HFF-Myc (cell line): Measurements from ENCODE around the gene NEGR1.

Source experiments
- DNase-seq: peaks from one replicate; pipeline ENCODE4 v3.0.0-alpha.2; 2011; ENCODE audit warnings: low read depth; ENCODE audit errors: extremely low read depth
- H3K4me3 ChIP-seq: replicated peaks from 2 replicates; pipeline ENCODE4 v1.5.1; 2011; ENCODE audit warnings: low read depth, mild to moderate bottlenecking, control low read depth, low read length
- TF ChIP-seq, protein P1 (sequence below): IDR thresholded peaks from 2 replicates; pipeline ENCODE4 v1.5.1; 2012; ENCODE audit warnings: mild to moderate bottlenecking, low read depth, low read length, control low read depth; ENCODE audit errors: missing control alignments

The NEGR1 gene

DNA sequence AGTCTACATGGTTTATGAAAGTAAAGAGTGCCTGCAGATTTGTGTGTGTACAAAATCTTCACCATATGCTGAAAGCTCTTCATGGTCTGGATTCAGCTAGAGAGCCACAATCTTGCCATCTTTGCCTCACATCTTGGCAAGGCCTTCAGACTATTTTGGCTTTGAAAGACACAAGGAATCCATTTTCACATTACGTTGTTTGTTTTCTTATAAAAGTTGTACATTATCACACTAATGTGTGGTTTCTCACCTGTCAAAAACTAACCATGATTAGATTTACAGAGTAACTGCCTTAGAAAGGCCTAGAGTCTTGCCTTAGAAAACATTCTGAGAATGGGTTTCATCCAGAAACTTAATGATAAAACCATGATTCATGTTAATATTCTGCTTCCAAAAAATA, 494.6 kb downstream of the NEGR1 start:
- no peak overlapping the region for H3K4me3 ChIP-seq
- no peak for DNase-seq
- TF ChIP-seq, protein P1, sequence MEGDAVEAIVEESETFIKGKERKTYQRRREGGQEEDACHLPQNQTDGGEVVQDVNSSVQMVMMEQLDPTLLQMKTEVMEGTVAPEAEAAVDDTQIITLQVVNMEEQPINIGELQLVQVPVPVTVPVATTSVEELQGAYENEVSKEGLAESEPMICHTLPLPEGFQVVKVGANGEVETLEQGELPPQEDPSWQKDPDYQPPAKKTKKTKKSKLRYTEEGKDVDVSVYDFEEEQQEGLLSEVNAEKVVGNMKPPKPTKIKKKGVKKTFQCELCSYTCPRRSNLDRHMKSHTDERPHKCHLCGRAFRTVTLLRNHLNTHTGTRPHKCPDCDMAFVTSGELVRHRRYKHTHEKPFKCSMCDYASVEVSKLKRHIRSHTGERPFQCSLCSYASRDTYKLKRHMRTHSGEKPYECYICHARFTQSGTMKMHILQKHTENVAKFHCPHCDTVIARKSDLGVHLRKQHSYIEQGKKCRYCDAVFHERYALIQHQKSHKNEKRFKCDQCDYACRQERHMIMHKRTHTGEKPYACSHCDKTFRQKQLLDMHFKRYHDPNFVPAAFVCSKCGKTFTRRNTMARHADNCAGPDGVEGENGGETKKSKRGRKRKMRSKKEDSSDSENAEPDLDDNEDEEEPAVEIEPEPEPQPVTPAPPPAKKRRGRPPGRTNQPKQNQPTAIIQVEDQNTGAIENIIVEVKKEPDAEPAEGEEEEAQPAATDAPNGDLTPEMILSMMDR = no peak

DNA sequence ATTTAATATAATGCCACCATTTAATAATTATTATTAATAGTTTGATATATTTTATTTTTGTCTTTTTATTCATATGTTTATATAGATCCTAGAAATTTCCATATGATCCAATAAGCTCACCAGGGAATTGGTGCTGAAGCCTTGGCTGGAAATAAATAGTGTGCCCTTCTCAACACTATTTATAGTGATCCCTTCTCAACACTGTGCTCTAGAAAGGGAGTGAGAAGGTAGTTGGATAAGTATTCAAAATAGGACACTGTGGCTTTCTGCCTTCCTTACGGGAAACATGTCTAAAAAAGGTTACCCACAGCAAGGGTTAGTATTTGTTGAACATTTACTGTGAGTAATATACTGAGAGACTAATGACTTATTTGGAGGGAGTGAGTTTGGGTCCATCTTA, 496.1 kb downstream of the NEGR1 start:
- no peak for DNase-seq
- TF ChIP-seq, protein P1 = no peak
- no peak overlapping the region for H3K4me3 ChIP-seq

DNA sequence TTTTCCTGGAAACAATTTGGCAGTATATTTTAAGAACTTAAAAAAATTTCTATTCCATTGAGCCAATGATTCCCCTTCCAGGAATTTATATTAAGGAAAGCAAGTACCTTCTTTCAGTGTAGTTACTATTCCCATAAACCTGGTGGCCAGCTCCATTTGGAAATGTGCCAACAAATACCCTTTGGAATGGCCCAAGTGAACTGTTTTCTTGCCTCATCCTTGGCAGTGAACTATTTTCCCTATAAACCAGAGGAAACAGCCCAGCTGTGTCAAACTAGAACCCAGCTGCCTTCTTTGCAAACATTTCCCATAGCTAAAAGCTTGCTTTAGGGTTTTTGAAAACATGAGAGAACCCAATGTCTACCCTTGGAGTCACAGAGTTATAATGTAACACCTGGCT, 496.9 kb downstream of the NEGR1 start:
- DNase-seq = no peak
- TF ChIP-seq, protein P1 = no peak
- H3K4me3 ChIP-seq = no peak overlapping the region

DNA sequence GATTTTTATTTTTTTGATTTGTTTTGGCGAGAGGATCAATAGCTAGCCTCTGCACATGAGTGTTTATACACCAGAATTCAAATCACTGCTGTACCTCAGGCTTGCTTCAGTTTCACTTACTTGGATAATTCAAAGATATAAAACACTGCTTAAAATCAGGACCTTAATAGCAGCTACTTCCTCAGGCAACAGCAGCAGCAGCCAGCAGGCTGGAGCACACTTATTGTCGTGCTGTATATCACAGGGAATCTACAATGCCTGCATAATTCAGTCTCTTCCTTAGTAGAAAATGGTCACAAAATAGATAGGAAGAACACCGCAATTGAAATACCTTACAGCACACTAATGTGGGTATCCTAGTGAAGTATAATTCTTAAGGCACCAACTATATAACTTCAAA, 497.3 kb downstream of the NEGR1 start:
- H3K4me3 ChIP-seq = no peak overlapping the region
- TF ChIP-seq, protein P1 = no peak
- no peak for DNase-seq

DNA sequence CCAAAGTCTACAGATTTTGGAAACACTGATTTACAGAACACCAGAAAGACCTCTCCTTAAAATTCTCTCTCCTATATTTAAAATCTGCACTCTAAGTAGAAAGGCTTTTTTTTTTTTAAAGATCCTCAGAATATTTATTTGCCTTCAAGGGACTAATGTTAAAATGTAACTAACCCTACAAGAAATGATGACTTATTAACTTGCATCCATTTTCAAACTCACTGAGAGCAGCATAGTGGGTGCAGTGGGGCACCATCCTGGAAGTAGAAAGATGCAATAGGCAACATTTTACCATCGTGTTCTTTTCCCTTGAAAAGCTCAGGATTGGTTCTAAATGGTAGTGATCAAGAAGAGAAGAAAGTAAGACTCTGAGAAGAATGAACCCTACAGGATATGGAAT, 498.1 kb downstream of the NEGR1 start:
- TF ChIP-seq, protein P1 = no peak
- no peak overlapping the region for H3K4me3 ChIP-seq
- no peak for DNase-seq

DNA sequence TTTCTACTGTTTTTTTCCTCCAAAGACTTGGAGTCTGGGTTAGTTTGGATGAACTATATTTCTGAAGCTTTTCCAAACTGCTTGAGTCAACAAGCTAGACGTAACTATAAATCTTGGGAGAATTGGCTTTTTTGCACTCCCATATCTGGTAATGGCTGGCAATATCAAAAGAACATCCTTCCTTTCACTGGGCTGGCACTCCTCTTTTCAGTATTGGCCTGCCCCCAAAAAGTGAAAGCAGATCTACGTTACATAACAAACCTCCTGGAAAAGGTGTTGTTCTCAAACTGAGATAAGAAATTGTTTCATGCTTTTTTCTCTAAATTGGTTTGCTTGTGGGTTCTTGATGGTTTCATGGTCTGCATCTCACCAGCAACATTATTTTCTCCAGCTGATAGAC, 499.3 kb downstream of the NEGR1 start:
- H3K4me3 ChIP-seq = no peak overlapping the region
- DNase-seq = no peak
- TF ChIP-seq, protein P1 = no peak

DNA sequence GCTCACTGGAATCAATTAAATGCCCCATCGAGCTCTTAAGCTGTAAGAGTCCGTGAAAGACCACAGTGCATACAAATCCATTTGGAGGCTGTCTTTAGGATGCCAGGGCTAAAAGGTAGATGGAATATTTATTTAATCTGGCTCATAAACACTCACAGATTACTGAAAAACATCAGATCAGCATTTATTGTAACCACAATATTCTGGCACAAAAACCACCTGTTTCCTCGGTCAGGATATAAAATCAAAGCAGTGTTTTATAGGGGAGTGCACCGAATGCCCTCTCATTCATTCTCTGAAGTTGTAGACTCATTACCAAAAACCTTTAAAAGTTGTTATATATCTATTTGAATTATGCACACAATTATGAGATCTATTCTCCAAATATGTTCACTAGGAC, 500.9 kb downstream of the NEGR1 start:
- no peak for DNase-seq
- TF ChIP-seq, protein P1 = no peak
- no peak overlapping the region for H3K4me3 ChIP-seq
